ENCODE results near the gene UMODL1. TPM values are rescaled to one million over a fixed set of nuclear protein-coding genes. Genes with fewer than 3 reads are reported as not detected.

Gene UMODL1
- total RNA-seq, 1 donor from 2014 or later, result not detected

GRCh38 chr21:42189431-42189830 lies 118.3 kb downstream of the UMODL1 start:
- ATAC-seq (no peak), DNase-seq (ENCODE audit: low spot score) (no peak)
- intact Hi-C loops (cut with DNase I), result no loop called here

- ATAC-seq (no peak), DNase-seq (ENCODE audit: low spot score) (no peak)
- intact Hi-C loops (cut with DNase I), result no loop called here
These were observed 118.9 kb downstream of the UMODL1 start for GRCh38 chr21:42189860-42190485.

GRCh38 chr21:42190486-42190863 lies 119.4 kb downstream of the UMODL1 start:
- DNase-seq (ENCODE audit: low spot score), result no peak
- intact Hi-C loops (cut with DNase I), result no loop called here
- ATAC-seq, result peak; percentile 57

GRCh38 chr21:42191064-42191463 lies 119.9 kb downstream of the UMODL1 start:
- intact Hi-C loops (cut with DNase I), result no loop called here
- ATAC-seq (no peak), DNase-seq (ENCODE audit: low spot score) (no peak)

GRCh38 chr21:42191696-42192595 lies 120.8 kb downstream of the UMODL1 start:
- DNase-seq (ENCODE audit: low spot score) (no peak), ATAC-seq (no peak)
- intact Hi-C loops (cut with DNase I), result no loop called here

Other genes with a start within 250 kb of the UMODL1 start
- 10.0 TPM for gene PRDM15, start 192.0 kb upstream of the UMODL1 start, total RNA-seq
- 60.9 TPM for gene C2CD2, start 117.3 kb upstream of the UMODL1 start, total RNA-seq
- 27.3 TPM for gene ZBTB21, start 61.0 kb upstream of the UMODL1 start, total RNA-seq
- 44.2 TPM for gene ABCG1, start 147.8 kb downstream of the UMODL1 start, total RNA-seq
- gene TFF3, start 244.1 kb downstream of the UMODL1 start, total RNA-seq, result 6.1 TPM

Data from sciatic nerve (tissue), 2 donors.